Right ventricle myocardium inferior (tissue), 1 donor: Measurements from ENCODE around the gene NTM. TPM values are rescaled to one million over a fixed set of nuclear protein-coding genes. Genes with fewer than 3 reads are reported as not detected.
A peak's percentile ranks its signal among the peaks of the same experiment; 100 is the strongest.

Source experiments
- ATAC-seq: fragments of 200-7000 bp; cut with Tn5 transposase; one replicate; pipeline ENCODE4 v1.9.1; 2020; ENCODE audit warnings: mild to moderate bottlenecking, moderate library complexity
- DNase-seq: peaks from one replicate; pipeline ENCODE4 v3.0.0; 2021; ENCODE audit errors: missing footprints
- intact Hi-C: fragments of 100-400 bp; cut with DNase I; formaldehyde crosslinking; loops from one replicate; pipeline ENCODE4 v1.11.0; 2022
- total RNA-seq: library from RNA; stranded (reverse); fragmentation: NEBNext Ultra II Directional; extraction: Animal tissue kit (Norgen Biotek cat#: 25700); gene quantifications from one replicate; pipeline ENCODE4 v1.2.1, GENCODE V29; 2021
- donor health status: DM: no; HTN: yes; CAD: no; lungs with severe emphysema.

Gene NTM
- total RNA-seq, 1 donor from 2014 or later, result 2.9 TPM

DNA sequence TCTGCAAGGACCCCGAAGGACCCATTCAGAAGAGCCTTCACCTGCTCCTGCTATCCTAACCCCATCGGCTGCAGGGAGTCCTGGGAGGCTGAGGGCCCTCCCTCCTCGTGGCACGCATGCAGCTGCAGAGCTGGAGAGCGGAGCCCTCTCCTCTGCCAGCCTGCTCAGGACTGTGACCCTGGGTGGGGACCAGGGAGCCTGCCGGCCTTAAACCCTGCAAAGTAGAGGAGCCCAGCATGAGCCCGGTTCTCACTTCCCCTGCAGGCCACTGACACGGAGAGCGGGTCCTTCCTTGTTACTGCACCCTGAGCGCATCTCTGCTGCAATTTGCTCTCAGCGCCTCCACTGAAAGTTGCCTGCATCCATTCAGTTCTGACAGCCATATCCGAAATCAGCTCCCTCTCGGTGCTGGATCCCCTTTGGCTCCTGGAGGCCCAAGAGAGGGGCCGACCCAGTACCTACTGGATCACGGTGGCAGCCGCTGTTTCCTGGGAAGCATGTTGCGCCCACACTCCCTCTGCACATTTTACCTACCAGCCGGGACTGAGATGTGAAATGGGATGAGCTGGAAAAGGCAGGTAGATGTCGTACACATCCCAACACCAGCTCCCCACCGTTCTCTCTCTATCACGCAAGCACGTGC is 312.1 kb downstream of the NTM start:
- DNase-seq (no peak), ATAC-seq (no peak)
- intact Hi-C loops, result no loop called here

- ATAC-seq (no peak), DNase-seq (no peak)
- intact Hi-C loops, result no loop called here
Measured at GRCh38 chr11:131683131-131683530, 312.7 kb downstream of the NTM start.

DNA sequence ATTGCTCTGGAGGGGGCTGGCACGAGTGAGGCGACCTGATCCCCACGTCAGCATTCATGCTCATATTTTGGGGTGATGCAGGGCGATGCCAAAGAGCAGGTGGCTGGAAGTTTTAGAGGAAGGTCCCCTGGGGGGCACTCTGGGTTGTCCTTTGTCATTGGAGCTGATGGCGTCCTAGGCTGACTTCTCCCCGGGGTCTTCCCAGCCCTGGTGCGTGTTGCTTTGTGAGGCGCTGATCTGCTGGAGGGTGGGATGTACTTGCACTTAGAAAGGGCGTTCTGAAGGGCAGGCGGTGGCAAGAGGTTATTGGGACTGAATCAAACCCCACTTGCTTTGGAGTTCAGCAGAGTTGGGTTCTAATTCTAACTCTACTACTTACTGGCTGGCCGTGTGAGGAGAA is 313.3 kb downstream of the NTM start:
- intact Hi-C loops, result no loop called here
- ATAC-seq (no peak), DNase-seq (no peak)

GRCh38 chr11:131684111-131685060 is 314.0 kb downstream of the NTM start:
- intact Hi-C loops, result no loop called here
- no peak for ATAC-seq
- DNase-seq, result no peak

DNA sequence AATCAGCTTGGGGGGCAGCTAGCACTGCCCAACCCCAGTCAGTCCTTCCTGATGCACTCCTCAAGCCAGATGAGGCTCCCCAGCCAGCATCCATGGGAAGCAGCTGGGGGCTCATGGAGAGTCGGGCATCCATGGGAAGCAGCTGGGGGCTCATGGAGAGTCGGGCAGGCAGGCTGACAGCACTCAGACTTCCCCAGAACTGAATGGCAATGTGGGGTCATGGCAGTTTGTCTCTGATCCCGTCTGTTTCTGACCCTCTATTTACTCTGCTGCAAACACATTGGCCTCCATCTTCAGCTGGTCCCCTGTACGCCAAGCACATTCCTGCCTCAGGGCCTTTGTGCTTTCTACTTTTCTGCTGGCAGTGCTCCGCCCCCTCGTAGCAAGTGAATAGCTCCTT is 314.8 kb downstream of the NTM start:
- DNase-seq, result no peak
- ATAC-seq, result no peak
- intact Hi-C loops, result no loop called here

DNA sequence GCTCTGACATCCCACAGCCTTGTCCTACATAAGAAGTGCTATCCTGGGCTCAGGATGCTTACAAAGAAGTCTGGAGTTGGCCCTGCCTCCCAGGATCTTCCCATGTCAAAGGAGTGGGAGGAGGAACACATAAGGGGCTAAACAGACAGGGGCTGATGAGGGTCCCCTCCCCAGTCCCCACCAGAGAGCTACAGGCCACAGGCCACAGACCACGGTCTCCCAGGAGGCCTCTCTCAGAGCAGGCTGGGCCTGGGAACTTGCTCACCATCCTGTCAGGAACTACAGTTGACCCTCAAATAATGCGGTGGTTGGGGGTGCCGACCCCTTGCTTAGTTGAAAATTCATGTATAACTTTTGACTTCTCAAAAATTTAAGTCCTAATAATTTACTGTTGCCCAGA is 315.5 kb downstream of the NTM start:
- intact Hi-C loops, result no loop called here
- DNase-seq (no peak), ATAC-seq (no peak)

DNA sequence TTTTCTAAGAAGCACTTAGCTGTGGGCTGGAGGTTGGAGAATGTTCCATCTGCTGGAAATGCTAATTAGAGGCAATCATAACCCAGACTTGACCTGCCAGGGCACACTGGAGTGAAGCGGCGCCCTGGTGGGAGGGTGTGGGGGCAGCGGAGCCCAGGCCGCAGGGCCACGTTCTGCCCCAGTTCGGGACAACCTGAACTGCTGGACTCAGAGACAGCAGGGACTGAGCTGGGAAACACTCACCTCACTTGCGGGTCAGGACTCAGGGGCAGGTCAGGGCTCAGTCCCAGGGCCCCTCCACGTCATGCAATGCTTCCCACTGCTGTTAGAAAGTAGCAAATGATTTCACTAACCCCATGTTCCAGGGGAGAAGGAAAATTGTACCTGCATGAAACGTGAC is 316.4 kb downstream of the NTM start:
- ATAC-seq (no peak), DNase-seq (no peak)
- intact Hi-C loops, result no loop called here

- intact Hi-C loops, result no loop called here
- ATAC-seq, result no peak
Measured at GRCh38 chr11:131687291-131688047, 317.1 kb downstream of the NTM start.

DNA sequence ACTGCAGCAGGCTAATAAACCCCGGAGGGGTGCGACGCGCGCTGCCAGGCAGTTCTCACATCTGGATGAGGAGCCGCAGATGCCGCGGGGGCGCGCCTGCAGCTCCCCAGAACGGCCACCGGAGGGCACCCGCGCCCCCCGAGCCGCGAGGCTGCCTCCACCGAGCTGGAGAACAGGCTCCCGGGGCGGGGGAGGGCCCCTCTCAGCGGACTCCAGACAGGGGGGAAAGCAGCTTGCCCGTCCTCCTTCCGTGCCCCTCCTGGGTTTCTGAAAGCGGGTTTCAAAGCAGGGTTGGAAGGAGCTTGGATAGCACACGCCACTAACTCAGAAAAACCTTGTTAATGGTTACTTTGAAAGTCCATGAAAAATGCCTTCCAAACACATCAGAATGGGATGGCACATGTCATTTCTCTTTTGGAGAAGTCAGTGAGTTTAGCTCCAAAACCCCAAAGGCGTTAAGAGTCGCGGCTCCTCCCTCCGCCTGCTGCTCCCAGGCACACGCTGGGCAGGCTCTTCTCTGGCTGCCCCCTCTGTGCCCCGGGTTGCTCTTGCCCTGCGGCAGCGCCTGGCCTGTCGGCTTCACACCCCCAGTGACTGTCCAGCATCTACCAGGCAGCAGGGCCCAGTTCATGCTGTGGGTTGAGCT is 317.8 kb downstream of the NTM start:
- ATAC-seq (peak; percentile 66), DNase-seq (no peak)
- intact Hi-C loops, result no loop called here

More at GRCh38 chr11:131687291-131688047, 317.1 kb downstream of the NTM start:
- no peak for DNase-seq

DNA sequence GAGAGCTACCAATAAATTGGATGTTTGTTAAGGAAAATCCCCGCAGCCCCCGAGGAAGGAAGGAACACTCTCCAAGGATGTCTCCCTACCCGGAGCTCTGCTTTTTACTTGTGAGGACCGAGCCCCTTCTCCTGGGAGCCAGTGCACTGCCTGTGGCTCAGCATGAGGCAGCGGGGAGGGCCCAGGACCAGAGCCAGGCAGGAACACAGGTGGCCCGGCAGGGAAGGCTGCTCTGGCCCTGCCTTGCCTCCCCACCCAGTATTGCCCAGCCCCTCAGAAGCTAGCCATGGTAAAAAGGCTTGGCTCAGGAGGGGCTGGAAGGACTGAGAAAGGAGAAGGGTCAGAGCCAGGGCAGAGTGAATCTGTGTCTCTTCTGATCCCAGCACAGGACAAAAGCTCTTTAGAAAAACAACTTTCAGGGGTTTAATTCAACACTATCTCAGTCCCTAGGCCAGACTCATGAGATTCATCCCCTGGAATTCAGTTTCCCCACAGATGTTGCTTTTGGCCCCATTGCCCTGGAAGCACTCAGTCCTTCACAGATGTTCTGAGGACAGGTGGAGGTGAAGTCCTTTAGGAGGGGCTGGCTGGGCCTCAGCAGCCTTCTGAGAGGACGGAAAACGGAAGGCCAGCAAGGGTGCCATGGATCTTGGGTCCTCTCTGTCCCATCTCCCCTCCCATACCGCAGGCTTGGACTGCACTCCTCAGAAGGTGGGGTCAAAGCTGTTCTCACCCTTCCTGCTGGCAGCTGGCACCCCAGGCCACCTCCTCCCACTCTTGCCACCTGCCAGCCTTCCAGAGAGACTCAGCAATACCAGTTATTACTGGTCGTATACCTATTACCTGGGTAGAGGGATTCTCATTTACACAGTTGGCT is 318.9 kb downstream of the NTM start:
- intact Hi-C loops, result no loop called here
- DNase-seq (no peak), ATAC-seq (no peak)

DNA sequence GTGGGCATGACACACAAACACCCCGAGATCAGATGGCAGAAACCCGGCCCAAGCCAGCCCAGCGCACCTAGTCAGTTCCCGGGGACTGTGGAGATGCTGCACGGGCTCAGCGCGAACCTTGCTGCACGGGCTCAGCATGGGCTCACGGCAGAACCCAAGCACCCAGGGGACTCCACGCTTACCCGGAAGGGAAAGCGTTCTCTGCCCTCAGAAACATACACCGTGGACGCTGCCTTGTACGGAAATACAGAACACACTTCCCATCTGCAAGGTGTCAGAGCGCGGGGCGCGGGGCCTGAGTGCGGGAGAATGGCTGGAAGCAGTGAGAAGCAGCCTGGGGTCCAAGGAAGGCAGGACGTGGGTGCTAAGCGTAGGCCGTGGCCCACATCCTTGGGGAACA is 319.9 kb downstream of the NTM start:
- intact Hi-C loops, result no loop called here
- DNase-seq (no peak), ATAC-seq (no peak)

DNA sequence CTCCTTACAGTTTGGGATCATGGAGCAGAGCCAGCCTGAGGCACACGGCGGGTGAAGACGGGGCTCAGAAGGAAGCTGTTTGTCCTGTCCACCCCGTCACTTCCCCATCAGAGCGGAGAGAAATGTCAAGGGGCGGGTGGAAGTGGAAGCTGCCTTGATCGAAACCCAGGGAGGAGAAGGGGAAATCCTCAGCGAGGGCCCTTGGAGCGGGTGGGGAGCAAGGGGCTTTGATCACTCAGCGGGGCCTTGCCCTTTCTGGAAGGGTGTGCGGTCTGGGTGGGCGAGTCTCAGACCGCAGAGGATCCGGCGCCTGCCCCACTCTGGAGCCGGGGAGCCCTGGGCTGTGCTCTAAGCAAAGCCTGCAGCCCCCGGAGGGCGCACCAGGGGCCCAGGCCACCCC is 320.4 kb downstream of the NTM start:
- intact Hi-C loops, result no loop called here
- no peak for ATAC-seq
- no peak for DNase-seq

- intact Hi-C loops, result no loop called here
- DNase-seq (peak; percentile 71), ATAC-seq (no peak)
Measured at GRCh38 chr11:131691181-131692041, 321.0 kb downstream of the NTM start.

DNA sequence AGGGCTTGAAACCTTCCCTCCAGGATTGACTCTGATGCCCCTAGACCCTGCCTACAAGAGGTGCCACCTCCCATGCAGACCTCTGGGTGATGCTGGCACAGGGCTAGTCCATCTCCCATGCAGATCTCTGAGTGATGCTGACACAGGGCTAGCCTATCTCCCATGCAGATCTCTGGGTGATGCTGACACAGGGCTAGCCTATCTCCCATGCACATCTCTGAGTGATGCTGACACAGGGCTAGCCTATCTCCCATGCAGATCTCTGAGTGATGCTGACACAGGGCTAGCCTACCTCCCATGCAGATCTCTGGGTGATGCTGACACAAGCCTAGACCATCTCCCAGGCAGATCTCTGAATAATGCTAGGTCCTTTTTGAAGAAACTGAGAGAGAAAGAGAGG is 321.7 kb downstream of the NTM start:
- DNase-seq (no peak), ATAC-seq (no peak)
- intact Hi-C loops, result no loop called here

GRCh38 chr11:131692961-131693360 is 322.5 kb downstream of the NTM start:
- intact Hi-C loops, result no loop called here
- ATAC-seq, result no peak
- DNase-seq, result no peak

- intact Hi-C loops, result no loop called here
- DNase-seq, result no peak
- ATAC-seq, result no peak
Measured at GRCh38 chr11:131693756-131694155, 323.3 kb downstream of the NTM start.
